ENCODE results near the gene DCANP1.

DCANP1 gene

GRCh38 chr5:135453613-135454012 is 6.5 kb upstream of the DCANP1 start:
- Histone ChIP-seq H4K8ac (ENCODE audit: low read depth, low read length) (no peak overlapping the region), H3K4ac (ENCODE audit: low read depth, low read length) (no peak overlapping the region), H3K27ac (ENCODE audit: low read depth, low read length) (no peak overlapping the region), H3K9ac (ENCODE audit: low read length) (no peak overlapping the region), H3K4me3 (ENCODE audit: low read depth, low read length) (no peak overlapping the region), H2BK12ac (ENCODE audit: low read length) (no peak overlapping the region), H3K4me1 (ENCODE audit: control insufficient read depth in 1 of 2, insufficient read depth in 2 of 2, low read length in 2 of 2) (peaks cover 0 to under 1% of the 10 kb centered on the region in 2 experiments), H3K9me3 (ENCODE audit: insufficient read depth, low read depth, low read length) (no peaks in the 10 kb centered on the region), H4K91ac (ENCODE audit: low read depth, low read length) (no peak overlapping the region), H3K14ac (ENCODE audit: low read length) (no peak overlapping the region), H4K12ac (ENCODE audit: low read depth, low read length) (no peak overlapping the region), H2BK5ac (ENCODE audit: low read depth, low read length, poor library complexity) (no peak overlapping the region), H2AK5ac (ENCODE audit: low read length) (no peak overlapping the region), H3K23ac (ENCODE audit: low read length) (no peak overlapping the region), H2BK120ac (ENCODE audit: insufficient read depth, low read length, poor library complexity) (no peak overlapping the region), H3K36me3 (ENCODE audit: control insufficient read depth in 1 of 2, insufficient read depth in 2 of 2, low read length in 2 of 2) (no peaks in the 10 kb centered on the region), H3K4me2 (ENCODE audit: low read length) (no peak overlapping the region), H3K27me3 (ENCODE audit: insufficient read depth, low read length) (no peaks in the 10 kb centered on the region), H3K79me2 (ENCODE audit: control insufficient read depth, insufficient read depth, low read length, poor library complexity) (no peaks in the 10 kb centered on the region), H3K79me1 (ENCODE audit: low read length) (no peaks in the 10 kb centered on the region), H2AFZ (ENCODE audit: insufficient read depth, low read length, poor library complexity) (no peak overlapping the region), H3K18ac (ENCODE audit: low read length) (no peak overlapping the region)
- DNase-seq: no peak
- no CpG with 5 or more reads among the region's 4 CpGs for WGBS (ENCODE audit: extremely low coverage, insufficient coverage, insufficient read length)

- no peak within 1 kb of the TSS for H3K14ac ChIP-seq (ENCODE audit: low read length)
- H3K4me1 ChIP-seq (ENCODE audit: control insufficient read depth in 1 of 2, insufficient read depth in 2 of 2, low read length in 2 of 2): peaks cover 5 to 10% of the 10 kb centered on the region in 2 experiments
- no peak within 1 kb of the TSS for H3K27ac ChIP-seq (ENCODE audit: low read depth, low read length)
- no peak within 1 kb of the TSS for H3K4me2 ChIP-seq (ENCODE audit: low read length)
- no peak within 1 kb of the TSS for H2BK5ac ChIP-seq (ENCODE audit: low read depth, low read length, poor library complexity)
- H3K79me2 ChIP-seq (ENCODE audit: control insufficient read depth, insufficient read depth, low read length, poor library complexity): no peaks in the 10 kb centered on the region
- H3K4me3 ChIP-seq (ENCODE audit: low read depth, low read length): no peak within 1 kb of the TSS
- H4K12ac ChIP-seq (ENCODE audit: low read depth, low read length): no peak within 1 kb of the TSS
- H3K27me3 ChIP-seq (ENCODE audit: insufficient read depth, low read length): no peaks in the 10 kb centered on the region
- no peak within 1 kb of the TSS for H2BK120ac ChIP-seq (ENCODE audit: insufficient read depth, low read length, poor library complexity)
- no peak within 1 kb of the TSS for H4K8ac ChIP-seq (ENCODE audit: low read depth, low read length)
- no peak within 1 kb of the TSS for H2AK5ac ChIP-seq (ENCODE audit: low read length)
- no peaks in the 10 kb centered on the region for H3K36me3 ChIP-seq (ENCODE audit: control insufficient read depth in 1 of 2, insufficient read depth in 2 of 2, low read length in 2 of 2)
- H3K23ac ChIP-seq (ENCODE audit: low read length): no peak within 1 kb of the TSS
- no CpG with 5 or more reads among the region's 10 CpGs for WGBS (ENCODE audit: extremely low coverage, insufficient coverage, insufficient read length)
- no peak within 1 kb of the TSS for H3K18ac ChIP-seq (ENCODE audit: low read length)
- no peaks in the 10 kb centered on the region for H3K79me1 ChIP-seq (ENCODE audit: low read length)
- no peak within 1 kb of the TSS for H2AFZ ChIP-seq (ENCODE audit: insufficient read depth, low read length, poor library complexity)
- no peak within 1 kb of the TSS for H2BK12ac ChIP-seq (ENCODE audit: low read length)
- DNase-seq: no peak
- no peak within 1 kb of the TSS for H3K9ac ChIP-seq (ENCODE audit: low read length)
- no peaks in the 10 kb centered on the region for H3K9me3 ChIP-seq (ENCODE audit: insufficient read depth, low read depth, low read length)
- H3K4ac ChIP-seq (ENCODE audit: low read depth, low read length): no peak within 1 kb of the TSS
- no peak within 1 kb of the TSS for H4K91ac ChIP-seq (ENCODE audit: low read depth, low read length)
These were observed 5.3 kb upstream of the DCANP1 start, which contains the start of gene TIFAB for GRCh38 chr5:135452321-135453030. Gene TIFAB (minus strand): TSS chr5:135452351. CDS start chr5:135449939, 2,412 bp downstream.

- H4K12ac ChIP-seq (ENCODE audit: low read depth, low read length): no peak overlapping the region
- no CpG with 5 or more reads among the region's 17 CpGs for WGBS (ENCODE audit: extremely low coverage, insufficient coverage, insufficient read length)
- no peak for DNase-seq
These were observed 4.6 kb upstream of the DCANP1 start for GRCh38 chr5:135451581-135452320.

GRCh38 chr5:135450952-135451351 is 3.8 kb upstream of the DCANP1 start:
- H3K9me3 ChIP-seq (ENCODE audit: insufficient read depth, low read depth, low read length): no peaks in the 10 kb centered on the region
- no CpG with 5 or more reads among the region's 2 CpGs for WGBS (ENCODE audit: extremely low coverage, insufficient coverage, insufficient read length)
- H3K4me1 ChIP-seq (ENCODE audit: control insufficient read depth in 1 of 2, insufficient read depth in 2 of 2, low read length in 2 of 2): peaks cover 8 to 14% of the 10 kb centered on the region in 2 experiments
- H3K79me1 ChIP-seq (ENCODE audit: low read length): no peaks in the 10 kb centered on the region
- H3K36me3 ChIP-seq (ENCODE audit: control insufficient read depth in 1 of 2, insufficient read depth in 2 of 2, low read length in 2 of 2): no peaks in the 10 kb centered on the region
- H3K9ac ChIP-seq (ENCODE audit: low read length): no peak overlapping the region
- H3K4ac ChIP-seq (ENCODE audit: low read depth, low read length): no peak overlapping the region
- H4K91ac ChIP-seq (ENCODE audit: low read depth, low read length): no peak overlapping the region
- no peak overlapping the region for H3K27ac ChIP-seq (ENCODE audit: low read depth, low read length)
- no peak for DNase-seq
- no peak overlapping the region for H2AFZ ChIP-seq (ENCODE audit: insufficient read depth, low read length, poor library complexity)
- H3K14ac ChIP-seq (ENCODE audit: low read length): no peak overlapping the region
- no peak overlapping the region for H3K18ac ChIP-seq (ENCODE audit: low read length)
- H4K8ac ChIP-seq (ENCODE audit: low read depth, low read length): no peak overlapping the region
- H3K4me3 ChIP-seq (ENCODE audit: low read depth, low read length): no peak overlapping the region
- H2BK12ac ChIP-seq (ENCODE audit: low read length): no peak overlapping the region
- no peak overlapping the region for H4K12ac ChIP-seq (ENCODE audit: low read depth, low read length)
- H2AK5ac ChIP-seq (ENCODE audit: low read length): no peak overlapping the region
- H3K23ac ChIP-seq (ENCODE audit: low read length): no peak overlapping the region
- H3K27me3 ChIP-seq (ENCODE audit: insufficient read depth, low read length): no peaks in the 10 kb centered on the region
- no peak overlapping the region for H3K4me2 ChIP-seq (ENCODE audit: low read length)
- H2BK120ac ChIP-seq (ENCODE audit: insufficient read depth, low read length, poor library complexity): no peak overlapping the region
- H2BK5ac ChIP-seq (ENCODE audit: low read depth, low read length, poor library complexity): no peak overlapping the region
- no peaks in the 10 kb centered on the region for H3K79me2 ChIP-seq (ENCODE audit: control insufficient read depth, insufficient read depth, low read length, poor library complexity)

More at GRCh38 chr5:135451581-135452320, 4.6 kb upstream of the DCANP1 start:
- no peak overlapping the region for H3K9ac ChIP-seq (ENCODE audit: low read length)
- H3K4ac ChIP-seq (ENCODE audit: low read depth, low read length): no peak overlapping the region
- H2BK5ac ChIP-seq (ENCODE audit: low read depth, low read length, poor library complexity): no peak overlapping the region
- no peak overlapping the region for H2AK5ac ChIP-seq (ENCODE audit: low read length)
- no peak overlapping the region for H2BK120ac ChIP-seq (ENCODE audit: insufficient read depth, low read length, poor library complexity)
- H3K4me2 ChIP-seq (ENCODE audit: low read length): no peak overlapping the region
- H3K23ac ChIP-seq (ENCODE audit: low read length): no peak overlapping the region
- H3K36me3 ChIP-seq (ENCODE audit: control insufficient read depth in 1 of 2, insufficient read depth in 2 of 2, low read length in 2 of 2): no peaks in the 10 kb centered on the region
- H3K4me3 ChIP-seq (ENCODE audit: low read depth, low read length): no peak overlapping the region
- H4K8ac ChIP-seq (ENCODE audit: low read depth, low read length): no peak overlapping the region
- H3K27me3 ChIP-seq (ENCODE audit: insufficient read depth, low read length): no peaks in the 10 kb centered on the region
- no peak overlapping the region for H3K27ac ChIP-seq (ENCODE audit: low read depth, low read length)
- no peaks in the 10 kb centered on the region for H3K79me1 ChIP-seq (ENCODE audit: low read length)
- no peak overlapping the region for H2AFZ ChIP-seq (ENCODE audit: insufficient read depth, low read length, poor library complexity)
- no peaks in the 10 kb centered on the region for H3K9me3 ChIP-seq (ENCODE audit: insufficient read depth, low read depth, low read length)
- H4K91ac ChIP-seq (ENCODE audit: low read depth, low read length): no peak overlapping the region
- no peaks in the 10 kb centered on the region for H3K79me2 ChIP-seq (ENCODE audit: control insufficient read depth, insufficient read depth, low read length, poor library complexity)
- H3K18ac ChIP-seq (ENCODE audit: low read length): no peak overlapping the region
- H3K4me1 ChIP-seq (ENCODE audit: control insufficient read depth in 1 of 2, insufficient read depth in 2 of 2, low read length in 2 of 2): peaks cover 5 to 10% of the 10 kb centered on the region in 2 experiments
- H2BK12ac ChIP-seq (ENCODE audit: low read length): no peak overlapping the region
- no peak overlapping the region for H3K14ac ChIP-seq (ENCODE audit: low read length)

Measured in trophoblast cell (in vitro differentiated cells and primary cell).